ENCODE data around the gene CPNE8. TPM values are rescaled to one million over a fixed set of nuclear protein-coding genes. Genes with fewer than 3 reads are reported as not detected.

The CPNE8 gene
- polyA plus RNA-seq, 4 donors, result 7.6 to 20.1 (median 13.4) TPM

- no peak for DNase-seq (ENCODE audit: low read depth in 4 of 4, low spot score in 3 of 4)
Observed at GRCh38 chr12:38653650-38654049, 251.7 kb downstream of the CPNE8 start.

GRCh38 chr12:38648813-38649212 is 256.6 kb downstream of the CPNE8 start:
- no peak for DNase-seq (ENCODE audit: low read depth in 4 of 4, low spot score in 3 of 4)

GRCh38 chr12:38646146-38646545 is 259.2 kb downstream of the CPNE8 start:
- no peak for DNase-seq (ENCODE audit: low read depth in 4 of 4, low spot score in 3 of 4)

GRCh38 chr12:38639625-38640024 is 265.8 kb downstream of the CPNE8 start:
- DNase-seq (ENCODE audit: low read depth in 4 of 4, low spot score in 3 of 4), result no peak

GRCh38 chr12:38638401-38638800 is 267.0 kb downstream of the CPNE8 start:
- no peak for DNase-seq (ENCODE audit: low read depth in 4 of 4, low spot score in 3 of 4)

GRCh38 chr12:38633511-38633910 is 271.9 kb downstream of the CPNE8 start:
- no peak for DNase-seq (ENCODE audit: low read depth in 4 of 4, low spot score in 3 of 4)

- DNase-seq (ENCODE audit: low read depth in 4 of 4, low spot score in 3 of 4), result no peak
Observed at GRCh38 chr12:38629064-38629463, 276.3 kb downstream of the CPNE8 start.

GRCh38 chr12:38628288-38628687 is 277.1 kb downstream of the CPNE8 start:
- DNase-seq (ENCODE audit: low read depth in 4 of 4, low spot score in 3 of 4), result no peak

GRCh38 chr12:38625306-38625705 is 280.1 kb downstream of the CPNE8 start:
- no peak for DNase-seq (ENCODE audit: low read depth in 4 of 4, low spot score in 3 of 4)

GRCh38 chr12:38614171-38614570 is 291.2 kb downstream of the CPNE8 start:
- DNase-seq (ENCODE audit: low read depth in 4 of 4, low spot score in 3 of 4), result no peak

- no peak for DNase-seq (ENCODE audit: low read depth in 4 of 4, low spot score in 3 of 4)
Observed at GRCh38 chr12:38610808-38611350, 294.5 kb downstream of the CPNE8 start.

GRCh38 chr12:38607295-38607694 is 298.1 kb downstream of the CPNE8 start:
- DNase-seq (ENCODE audit: low read depth in 4 of 4, low spot score in 3 of 4), result no peak
